Smooth muscle cell (in vitro differentiated cells): ENCODE measurements around the gene TESK2. TPM values are rescaled to one million over a fixed set of nuclear protein-coding genes. Genes with fewer than 3 reads are reported as not detected.

Experiments
- DNase-seq: peaks from one replicate; lab custom pipeline; 2025; ENCODE audit not compliant: unreplicated experiment; lab: John Stamatoyannopoulos, UW
- H2AFZ ChIP-seq: fragments of 200-600 bp; sonication (generic); 2 replicates; pipeline ENCODE4 v1.6.0; 2016; ENCODE audit warnings: antibody characterized with exemption, low read depth, mild to moderate bottlenecking
- H3F3A ChIP-seq: fragments of 200-600 bp; sonication (generic); 2 replicates; pipeline ENCODE4 v1.6.0; 2017; ENCODE audit warnings: antibody characterized with exemption, low read depth
- H3K27ac ChIP-seq: fragments of 200-600 bp; sonication (generic); 2 replicates; pipeline ENCODE4 v1.5.1; 2016; ENCODE audit warnings: low read depth, mild to moderate bottlenecking
- H3K27me3 ChIP-seq: fragments of 200-600 bp; sonication (generic); 2 replicates; pipeline ENCODE4 v1.6.1; 2016; ENCODE audit warnings: low read depth, mild to moderate bottlenecking
- H3K36me3 ChIP-seq: fragments of 200-600 bp; sonication (generic); 2 replicates; pipeline ENCODE4 v1.5.1; 2016; ENCODE audit warnings: low read depth
- H3K4me1 ChIP-seq: fragments of 200-600 bp; sonication (generic); 2 replicates; pipeline ENCODE4 v1.5.1; 2016; ENCODE audit warnings: low read depth
- H3K4me2 ChIP-seq: fragments of 200-600 bp; sonication (generic); 2 replicates; pipeline ENCODE4 v1.6.0; 2016; ENCODE audit warnings: mild to moderate bottlenecking
- H3K4me3 ChIP-seq: fragments of 200-600 bp; sonication (generic); 2 replicates; pipeline ENCODE4 v1.5.1; 2016; ENCODE audit warnings: mild to moderate bottlenecking
- H3K79me2 ChIP-seq: fragments of 200-600 bp; sonication (generic); 2 replicates; pipeline ENCODE4 v1.6.0; 2016; ENCODE audit warnings: low read depth, mild to moderate bottlenecking
- H3K9ac ChIP-seq: fragments of 200-600 bp; sonication (generic); 2 replicates; pipeline ENCODE4 v1.6.0; 2016; ENCODE audit warnings: low read depth
- H3K9me3 ChIP-seq: fragments of 200-600 bp; sonication (generic); replicated peaks from 2 replicates; pipeline ENCODE4 v1.5.1; 2016; ENCODE audit warnings: low read depth
- H4K20me1 ChIP-seq: fragments of 200-600 bp; sonication (generic); 2 replicates; pipeline ENCODE4 v1.6.0; 2016; ENCODE audit warnings: low read depth
- WGBS: methylation state at CpG from one replicate; pipeline ENCODE4 v1.1.7; 2016; ENCODE audit warnings: low lambda C conversion rate; 5-methylcytosine and 5-hydroxymethylcytosine counted together
- polyA plus RNA-seq: library from polyadenylated mRNA; unstranded; fragments of >200 nt; fragmentation: Nextera tagmentation; extraction: Ambion mirVana; gene quantifications from 2 replicates; pipeline ENCODE4 v1.2.1, GENCODE V29; 2016
- total RNA-seq: library from RNA; depleted of rRNA; stranded (reverse); fragments of >200 nt; gene quantifications from 2 replicates; pipeline ENCODE4 v1.2.3, GENCODE V29; 2014
- TF ChIP-seq, protein P1 (sequence below): fragments of 200-600 bp; sonication (generic); IDR thresholded peaks from 2 replicates; pipeline ENCODE4 v1.5.1; 2017; ENCODE audit warnings: borderline replicate concordance, mild to moderate bottlenecking, antibody characterized with exemption; ENCODE audit not compliant: insufficient read depth, poor library complexity, severe bottlenecking

TESK2 gene
- total and polyA plus RNA-seq, 2 experiments from 2014 or later: 1.3 to 4.3 TPM

DNA sequence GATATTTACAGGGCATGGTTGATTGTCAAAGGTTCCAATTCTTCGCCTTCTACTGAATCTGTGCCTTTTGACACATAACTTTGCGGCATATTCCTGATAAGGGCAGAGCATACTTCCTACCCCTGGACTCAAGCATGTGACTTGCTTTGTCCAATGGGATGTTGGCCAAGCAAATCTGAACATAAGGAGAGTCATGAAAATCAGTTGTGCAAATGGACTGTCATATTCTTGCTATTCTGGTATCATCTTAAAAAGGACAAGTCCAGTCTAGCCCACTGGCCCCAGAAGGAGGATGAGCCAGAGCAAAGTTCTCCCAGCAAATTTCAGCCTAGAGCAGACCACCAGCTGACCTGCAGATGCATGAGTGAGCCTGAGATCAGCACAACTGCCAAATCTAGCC, 109.7 kb downstream of the TESK2 start:
- no peak for DNase-seq
- H3F3A ChIP-seq: no peaks in the 10 kb centered on the region
- WGBS: 95% methylated on average over 2 of the region's 2 CpGs
- H3K9ac ChIP-seq: no peak overlapping the region
- H3K27ac ChIP-seq: no peak overlapping the region
- no peaks in the 10 kb centered on the region for H3K9me3 ChIP-seq
- no peak overlapping the region for H3K4me2 ChIP-seq
- H3K27me3 ChIP-seq: no peaks in the 10 kb centered on the region
- no peaks in the 10 kb centered on the region for H3K4me1 ChIP-seq
- H3K4me3 ChIP-seq: no peak overlapping the region
- H4K20me1 ChIP-seq: no peaks in the 10 kb centered on the region
- H2AFZ ChIP-seq: no peak overlapping the region
- H3K36me3 ChIP-seq: no peaks in the 10 kb centered on the region
- no peaks in the 10 kb centered on the region for H3K79me2 ChIP-seq
- TF ChIP-seq, protein P1, sequence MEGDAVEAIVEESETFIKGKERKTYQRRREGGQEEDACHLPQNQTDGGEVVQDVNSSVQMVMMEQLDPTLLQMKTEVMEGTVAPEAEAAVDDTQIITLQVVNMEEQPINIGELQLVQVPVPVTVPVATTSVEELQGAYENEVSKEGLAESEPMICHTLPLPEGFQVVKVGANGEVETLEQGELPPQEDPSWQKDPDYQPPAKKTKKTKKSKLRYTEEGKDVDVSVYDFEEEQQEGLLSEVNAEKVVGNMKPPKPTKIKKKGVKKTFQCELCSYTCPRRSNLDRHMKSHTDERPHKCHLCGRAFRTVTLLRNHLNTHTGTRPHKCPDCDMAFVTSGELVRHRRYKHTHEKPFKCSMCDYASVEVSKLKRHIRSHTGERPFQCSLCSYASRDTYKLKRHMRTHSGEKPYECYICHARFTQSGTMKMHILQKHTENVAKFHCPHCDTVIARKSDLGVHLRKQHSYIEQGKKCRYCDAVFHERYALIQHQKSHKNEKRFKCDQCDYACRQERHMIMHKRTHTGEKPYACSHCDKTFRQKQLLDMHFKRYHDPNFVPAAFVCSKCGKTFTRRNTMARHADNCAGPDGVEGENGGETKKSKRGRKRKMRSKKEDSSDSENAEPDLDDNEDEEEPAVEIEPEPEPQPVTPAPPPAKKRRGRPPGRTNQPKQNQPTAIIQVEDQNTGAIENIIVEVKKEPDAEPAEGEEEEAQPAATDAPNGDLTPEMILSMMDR: no peak

DNA sequence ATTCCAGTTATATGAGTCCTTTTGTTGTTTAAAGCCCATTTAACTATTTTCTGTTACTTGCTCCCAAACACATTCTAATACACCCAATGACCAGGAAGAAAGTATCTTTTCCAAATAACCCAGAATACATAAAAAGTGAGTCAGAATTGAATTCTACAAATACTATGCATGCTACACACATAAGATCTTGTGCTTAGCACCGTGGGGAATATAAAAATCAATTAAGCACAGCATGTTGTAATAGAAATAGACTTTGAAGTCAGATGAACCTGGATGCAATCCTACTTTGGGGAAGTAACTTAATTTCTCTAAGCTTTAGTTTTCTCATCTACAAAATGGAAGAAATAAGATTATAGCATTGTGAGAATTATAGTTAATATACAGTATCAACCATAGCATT, 110.2 kb downstream of the TESK2 start:
- no peaks in the 10 kb centered on the region for H3K9me3 ChIP-seq
- H3K36me3 ChIP-seq: no peaks in the 10 kb centered on the region
- no peaks in the 10 kb centered on the region for H3K27me3 ChIP-seq
- no peaks in the 10 kb centered on the region for H4K20me1 ChIP-seq
- H2AFZ ChIP-seq: no peak overlapping the region
- H3K9ac ChIP-seq: no peak overlapping the region
- DNase-seq: no peak
- H3K4me2 ChIP-seq: no peak overlapping the region
- 86% methylated on average over 1 of the region's 1 CpG for WGBS
- H3K4me1 ChIP-seq: no peaks in the 10 kb centered on the region
- no peak overlapping the region for H3K4me3 ChIP-seq
- no peaks in the 10 kb centered on the region for H3F3A ChIP-seq
- no peaks in the 10 kb centered on the region for H3K79me2 ChIP-seq
- TF ChIP-seq, protein P1: no peak
- H3K27ac ChIP-seq: no peak overlapping the region

DNA sequence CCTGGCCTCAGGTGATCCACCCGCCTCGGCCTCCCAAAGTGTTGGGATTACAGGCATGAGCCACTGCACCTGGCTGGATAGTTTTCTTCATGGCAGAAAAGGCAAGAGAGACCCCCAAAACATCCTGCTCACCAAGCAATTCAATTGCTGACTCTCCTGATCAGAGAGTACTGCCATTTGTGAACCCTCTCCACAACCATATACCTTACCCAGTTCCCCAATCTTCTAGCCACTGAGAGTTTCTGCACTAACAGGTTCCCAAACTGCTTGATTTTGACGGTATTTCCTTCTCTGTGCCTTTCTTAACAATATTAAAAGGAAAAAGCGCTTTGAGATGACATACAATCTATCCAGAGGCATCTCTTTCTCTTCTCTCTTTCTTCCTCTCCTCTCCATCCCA, 110.8 kb downstream of the TESK2 start:
- H3K36me3 ChIP-seq: no peaks in the 10 kb centered on the region
- 95% methylated on average over 4 of the region's 4 CpGs for WGBS

DNA sequence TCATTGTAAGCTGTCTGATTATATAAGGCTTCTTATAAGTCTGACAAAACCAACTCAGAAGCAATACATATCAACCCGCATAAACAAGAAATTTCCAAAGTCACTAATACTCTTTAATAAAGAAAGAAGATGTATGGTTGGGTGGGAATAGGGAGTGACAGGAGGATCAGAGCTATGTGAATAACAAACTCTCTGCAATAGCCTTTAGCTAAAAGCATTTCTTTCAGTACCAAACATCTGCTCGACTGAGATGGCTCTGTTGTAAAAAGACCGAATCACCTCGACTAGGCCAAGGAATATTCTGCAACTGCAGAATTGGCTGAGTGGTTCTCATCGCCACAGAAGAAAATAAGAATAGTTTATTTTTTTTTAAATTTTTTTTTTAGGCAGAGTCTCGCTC, 111.4 kb downstream of the TESK2 start:
- WGBS: 97% methylated on average over 6 of the region's 6 CpGs
- no peak overlapping the region for H3K9ac ChIP-seq
- TF ChIP-seq, protein P1: no peak
- H3K79me2 ChIP-seq: no peaks in the 10 kb centered on the region
- H3K4me2 ChIP-seq: no peak overlapping the region
- H3K27ac ChIP-seq: no peak overlapping the region
- H3F3A ChIP-seq: no peaks in the 10 kb centered on the region
- H3K4me3 ChIP-seq: no peak overlapping the region
- H3K27me3 ChIP-seq: no peaks in the 10 kb centered on the region
- no peaks in the 10 kb centered on the region for H4K20me1 ChIP-seq
- no peaks in the 10 kb centered on the region for H3K36me3 ChIP-seq
- H3K4me1 ChIP-seq: no peaks in the 10 kb centered on the region
- no peak overlapping the region for H2AFZ ChIP-seq
- DNase-seq: no peak
- no peaks in the 10 kb centered on the region for H3K9me3 ChIP-seq

More for the DNA sequence above, 110.8 kb downstream of the TESK2 start:
- Histone ChIP-seq H3K9me3 (no peaks in the 10 kb centered on the region), H3K27ac (no peak overlapping the region), H3K4me2 (no peak overlapping the region), H3K4me3 (no peak overlapping the region), H3K9ac (no peak overlapping the region), H3K79me2 (no peaks in the 10 kb centered on the region), H3K27me3 (no peaks in the 10 kb centered on the region), H3K4me1 (no peaks in the 10 kb centered on the region), H2AFZ (no peak overlapping the region), H3F3A (no peaks in the 10 kb centered on the region), H4K20me1 (no peaks in the 10 kb centered on the region)
- TF ChIP-seq, protein P1: no peak
- DNase-seq: no peak
